ENCODE results near the gene NHLH2.

NHLH2 gene

DNA sequence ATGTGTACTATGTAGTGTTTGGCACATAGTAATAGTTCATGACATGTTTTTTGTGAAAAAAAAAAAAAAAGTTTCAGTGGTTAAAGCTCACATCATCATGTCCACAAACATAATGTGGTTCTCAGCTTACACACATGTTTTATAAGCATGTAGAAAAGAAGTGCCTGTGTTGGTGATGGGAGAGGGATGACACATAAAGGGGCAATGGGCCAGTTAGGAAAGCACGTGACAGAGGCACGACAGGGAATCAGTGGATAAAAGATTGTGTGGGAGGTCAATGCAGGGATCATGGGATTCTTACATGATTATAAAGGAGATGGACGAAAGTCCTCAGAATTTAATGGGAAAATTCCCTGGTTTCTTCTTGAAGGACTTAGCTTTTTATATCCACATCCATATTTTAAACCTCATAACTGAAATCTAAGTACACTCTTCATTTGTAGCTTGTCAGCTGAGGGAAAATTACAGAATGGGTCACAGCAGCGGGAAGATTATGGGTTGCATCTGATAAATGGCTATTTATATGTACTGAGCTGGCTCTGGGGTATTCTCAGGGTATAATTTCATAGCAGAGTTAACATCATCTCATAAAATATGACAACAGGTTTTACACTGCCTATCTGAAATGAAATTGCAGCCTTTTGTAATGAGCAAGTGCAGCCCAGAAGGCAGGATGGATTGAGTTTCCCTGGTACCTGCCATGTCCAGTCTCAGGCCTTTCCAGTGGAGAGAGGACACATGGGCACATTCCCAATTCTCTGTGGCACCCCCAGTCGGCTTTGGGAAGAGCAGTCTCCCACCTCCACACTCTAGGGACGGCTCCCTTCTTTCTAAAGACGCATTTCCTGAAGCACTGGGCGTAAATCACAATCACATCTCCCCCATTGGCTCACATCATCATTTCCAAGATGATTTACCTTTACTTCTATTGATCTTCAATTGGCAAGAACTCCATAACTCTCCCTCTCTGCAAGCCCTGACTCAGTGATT lies 42.3 kb upstream of the NHLH2 start:
- no peak for DNase-seq
- H3K23ac ChIP-seq (ENCODE audit: low read length in 2 of 2), result no peak overlapping the region
- no peaks in the 10 kb centered on the region for H3K4me1 ChIP-seq (ENCODE audit: control insufficient read depth, insufficient read depth, low read depth, low read length)
- no peak overlapping the region for H4K91ac ChIP-seq (ENCODE audit: low read length)
- no peak overlapping the region for H3K4me3 ChIP-seq (ENCODE audit: insufficient read depth in 1 of 2, low read depth in 1 of 2, low read length in 2 of 2)
- H2BK12ac ChIP-seq (ENCODE audit: low read length in 2 of 2), result no peak overlapping the region
- 82% methylated on average over 6 of the region's 8 CpGs for WGBS
- no peak overlapping the region for H2BK120ac ChIP-seq (ENCODE audit: low read depth, low read length)
- no peak overlapping the region for H3K14ac ChIP-seq (ENCODE audit: low read length in 2 of 2)
- no peak overlapping the region for H3K27ac ChIP-seq (ENCODE audit: low read length, poor library complexity, severe bottlenecking)
- peaks cover 0 to 25% of the 10 kb centered on the region in 2 experiments for H3K27me3 ChIP-seq (ENCODE audit: control insufficient read depth in 1 of 2, insufficient read depth in 1 of 2, low read length in 2 of 2)
- no peaks in the 10 kb centered on the region for H3K9me3 ChIP-seq (ENCODE audit: control insufficient read depth, low read length)
- no peak overlapping the region for H2BK5ac ChIP-seq (ENCODE audit: low read depth, low read length, poor library complexity, severe bottlenecking)
- no peak overlapping the region for H3K4me2 ChIP-seq (ENCODE audit: low read length, poor library complexity, severe bottlenecking)
- no peak overlapping the region for H2AK5ac ChIP-seq (ENCODE audit: low read length, severe bottlenecking)
- no peak overlapping the region for H3K9ac ChIP-seq (ENCODE audit: low read length)
- H2AFZ ChIP-seq (ENCODE audit: low read depth, low read length), result no peak overlapping the region
- no peaks in the 10 kb centered on the region for H3K36me3 ChIP-seq (ENCODE audit: control insufficient read depth in 1 of 2, insufficient read depth in 2 of 2, low read depth in 1 of 2, low read length in 2 of 2)
- no peak overlapping the region for H4K8ac ChIP-seq (ENCODE audit: low read length)
- no peak overlapping the region for H3K4ac ChIP-seq (ENCODE audit: low read depth in 1 of 2, low read length in 2 of 2)
- no peaks in the 10 kb centered on the region for H3K79me1 ChIP-seq (replicated peaks; ENCODE audit: low read length, poor library complexity, severe bottlenecking)
- H2BK15ac ChIP-seq (ENCODE audit: low read depth, poor library complexity, severe bottlenecking), result no peak overlapping the region
- H3K18ac ChIP-seq (ENCODE audit: low read depth in 1 of 2, low read length in 2 of 2), result no peak overlapping the region

DNA sequence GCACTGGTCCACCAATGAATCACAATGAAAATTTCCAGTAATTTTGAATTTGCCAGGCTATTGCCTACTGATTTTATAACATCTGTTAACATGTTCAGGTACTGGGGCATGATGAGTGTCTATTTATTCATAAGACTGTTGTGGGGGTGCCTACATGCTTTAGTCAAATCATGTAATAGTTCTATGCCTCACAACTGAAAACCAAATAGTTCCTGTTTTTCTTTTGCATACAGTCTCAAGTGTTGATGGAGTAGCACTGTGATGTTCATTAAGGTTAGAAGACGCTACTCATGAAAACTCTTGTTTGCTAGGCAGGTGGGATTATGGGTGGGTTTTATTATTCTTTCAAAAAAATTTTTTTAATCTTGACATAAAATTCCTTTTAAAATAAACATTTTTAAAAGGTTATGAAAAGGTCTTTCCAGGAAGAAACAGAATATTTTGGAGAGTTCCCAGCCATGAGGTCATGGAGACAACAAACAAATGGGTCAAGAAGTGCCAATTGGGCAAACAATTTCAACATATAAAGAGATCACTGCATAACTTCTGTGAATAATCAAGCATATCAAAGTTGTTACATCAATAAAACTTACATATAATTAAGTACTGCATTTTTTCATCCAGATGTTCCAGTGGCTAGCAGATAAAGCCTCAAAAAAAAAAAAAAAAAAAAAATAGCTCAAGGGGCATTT lies 40.2 kb upstream of the NHLH2 start:
- peaks cover 2% of the 10 kb centered on the region for H3K4me1 ChIP-seq (ENCODE audit: control insufficient read depth, insufficient read depth, low read depth, low read length)
- H2AK5ac ChIP-seq (ENCODE audit: low read length, severe bottlenecking), result no peak overlapping the region
- no peak overlapping the region for H4K91ac ChIP-seq (ENCODE audit: low read length)
- no peak overlapping the region for H3K18ac ChIP-seq (ENCODE audit: low read depth in 1 of 2, low read length in 2 of 2)
- H3K27ac ChIP-seq (ENCODE audit: low read length, poor library complexity, severe bottlenecking), result no peak overlapping the region
- no peak overlapping the region for H3K4me2 ChIP-seq (ENCODE audit: low read length, poor library complexity, severe bottlenecking)
- no peaks in the 10 kb centered on the region for H3K36me3 ChIP-seq (ENCODE audit: control insufficient read depth in 1 of 2, insufficient read depth in 2 of 2, low read depth in 1 of 2, low read length in 2 of 2)
- H3K79me1 ChIP-seq (replicated peaks; ENCODE audit: low read length, poor library complexity, severe bottlenecking), result no peaks in the 10 kb centered on the region
- H3K9ac ChIP-seq (ENCODE audit: low read length), result no peak overlapping the region
- no CpG with 5 or more reads among the region's 1 CpG for WGBS
- H3K4ac ChIP-seq (ENCODE audit: low read depth in 1 of 2, low read length in 2 of 2), result no peak overlapping the region
- no peak overlapping the region for H3K4me3 ChIP-seq (ENCODE audit: insufficient read depth in 1 of 2, low read depth in 1 of 2, low read length in 2 of 2)
- no peak for DNase-seq
- H4K8ac ChIP-seq (ENCODE audit: low read length), result no peak overlapping the region
- H3K9me3 ChIP-seq (ENCODE audit: control insufficient read depth, low read length), result no peaks in the 10 kb centered on the region
- H3K23ac ChIP-seq (ENCODE audit: low read length in 2 of 2), result no peak overlapping the region
- no peak overlapping the region for H2AFZ ChIP-seq (ENCODE audit: low read depth, low read length)
- peaks cover 0 to 24% of the 10 kb centered on the region in 2 experiments for H3K27me3 ChIP-seq (ENCODE audit: control insufficient read depth in 1 of 2, insufficient read depth in 1 of 2, low read length in 2 of 2)
- no peak overlapping the region for H2BK12ac ChIP-seq (ENCODE audit: low read length in 2 of 2)
- H2BK5ac ChIP-seq (ENCODE audit: low read depth, low read length, poor library complexity, severe bottlenecking), result no peak overlapping the region
- H2BK15ac ChIP-seq (ENCODE audit: low read depth, poor library complexity, severe bottlenecking), result no peak overlapping the region
- no peak overlapping the region for H3K14ac ChIP-seq (ENCODE audit: low read length in 2 of 2)
- no peak overlapping the region for H2BK120ac ChIP-seq (ENCODE audit: low read depth, low read length)

DNA sequence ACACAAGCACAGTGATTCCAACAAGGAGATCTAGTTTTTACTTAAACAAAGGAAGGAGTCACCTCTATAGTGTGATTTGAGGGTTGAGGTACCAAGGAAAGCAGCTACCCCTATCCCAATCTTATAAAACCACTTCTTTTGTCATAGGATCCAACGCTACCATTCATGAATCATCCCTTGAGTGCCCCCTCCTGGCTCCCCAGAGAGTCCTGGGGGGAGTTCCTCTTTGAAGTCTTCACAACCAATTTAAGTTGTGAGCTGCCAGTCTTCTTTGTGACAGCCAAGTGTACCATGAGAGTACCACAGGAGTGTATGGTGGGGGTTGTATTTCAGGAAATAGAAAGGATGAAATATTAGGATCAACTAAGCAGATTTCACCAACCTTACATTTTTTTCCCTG lies 39.1 kb upstream of the NHLH2 start:
- no peaks in the 10 kb centered on the region for H3K36me3 ChIP-seq (ENCODE audit: control insufficient read depth in 1 of 2, insufficient read depth in 2 of 2, low read depth in 1 of 2, low read length in 2 of 2)
- no peak overlapping the region for H3K4ac ChIP-seq (ENCODE audit: low read depth in 1 of 2, low read length in 2 of 2)
- peaks cover 0 to 24% of the 10 kb centered on the region in 2 experiments for H3K27me3 ChIP-seq (ENCODE audit: control insufficient read depth in 1 of 2, insufficient read depth in 1 of 2, low read length in 2 of 2)
- no peak overlapping the region for H3K14ac ChIP-seq (ENCODE audit: low read length in 2 of 2)
- no peak overlapping the region for H2BK12ac ChIP-seq (ENCODE audit: low read length in 2 of 2)
- no peak overlapping the region for H3K4me2 ChIP-seq (ENCODE audit: low read length, poor library complexity, severe bottlenecking)
- no peak overlapping the region for H4K8ac ChIP-seq (ENCODE audit: low read length)
- H3K9me3 ChIP-seq (ENCODE audit: control insufficient read depth, low read length), result no peaks in the 10 kb centered on the region
- no peak for DNase-seq
- no peak overlapping the region for H2BK120ac ChIP-seq (ENCODE audit: low read depth, low read length)
- no peak overlapping the region for H2BK5ac ChIP-seq (ENCODE audit: low read depth, low read length, poor library complexity, severe bottlenecking)
- peaks cover 2% of the 10 kb centered on the region for H3K4me1 ChIP-seq (ENCODE audit: control insufficient read depth, insufficient read depth, low read depth, low read length)
- H3K79me1 ChIP-seq (replicated peaks; ENCODE audit: low read length, poor library complexity, severe bottlenecking), result no peaks in the 10 kb centered on the region
- WGBS, result 33% methylated on average over 1 of the region's 1 CpG
- no peak overlapping the region for H3K4me3 ChIP-seq (ENCODE audit: insufficient read depth in 1 of 2, low read depth in 1 of 2, low read length in 2 of 2)
- no peak overlapping the region for H2AK5ac ChIP-seq (ENCODE audit: low read length, severe bottlenecking)
- H4K91ac ChIP-seq (ENCODE audit: low read length), result no peak overlapping the region
- H3K9ac ChIP-seq (ENCODE audit: low read length), result no peak overlapping the region
- no peak overlapping the region for H2AFZ ChIP-seq (ENCODE audit: low read depth, low read length)
- H3K18ac ChIP-seq (ENCODE audit: low read depth in 1 of 2, low read length in 2 of 2), result no peak overlapping the region
- H2BK15ac ChIP-seq (ENCODE audit: low read depth, poor library complexity, severe bottlenecking), result no peak overlapping the region
- H3K23ac ChIP-seq (ENCODE audit: low read length in 2 of 2), result no peak overlapping the region
- no peak overlapping the region for H3K27ac ChIP-seq (ENCODE audit: low read length, poor library complexity, severe bottlenecking)

DNA sequence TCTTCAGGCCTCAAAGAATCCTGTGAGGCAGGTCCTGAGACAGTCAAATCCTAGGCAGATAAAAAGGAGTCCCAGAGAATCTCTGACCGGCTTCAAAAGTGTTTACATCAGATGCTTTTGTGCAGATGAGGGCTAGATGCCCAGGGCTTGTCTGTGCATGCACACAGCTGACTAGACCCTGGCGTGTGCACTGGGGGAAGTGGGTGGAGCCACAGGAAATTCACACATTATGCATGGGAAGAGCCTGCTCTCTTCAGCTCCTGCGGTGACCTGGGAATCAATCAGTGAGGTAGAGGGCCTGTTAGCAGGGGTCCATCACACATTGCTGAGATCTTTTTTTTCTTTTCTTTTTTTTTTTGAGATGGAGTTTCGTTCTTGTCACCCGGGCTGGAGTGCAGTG lies 36.6 kb upstream of the NHLH2 start:
- H3K9ac ChIP-seq (ENCODE audit: low read length), result no peak overlapping the region
- no peak overlapping the region for H2AK5ac ChIP-seq (ENCODE audit: low read length, severe bottlenecking)
- no peaks in the 10 kb centered on the region for H3K79me1 ChIP-seq (replicated peaks; ENCODE audit: low read length, poor library complexity, severe bottlenecking)
- no peak overlapping the region for H2AFZ ChIP-seq (ENCODE audit: low read depth, low read length)
- H3K4me3 ChIP-seq (ENCODE audit: insufficient read depth in 1 of 2, low read depth in 1 of 2, low read length in 2 of 2), result no peak overlapping the region
- peaks cover 2% of the 10 kb centered on the region for H3K4me1 ChIP-seq (ENCODE audit: control insufficient read depth, insufficient read depth, low read depth, low read length)
- no peak overlapping the region for H2BK12ac ChIP-seq (ENCODE audit: low read length in 2 of 2)
- H3K14ac ChIP-seq (ENCODE audit: low read length in 2 of 2), result no peak overlapping the region
- no peak overlapping the region for H3K4ac ChIP-seq (ENCODE audit: low read depth in 1 of 2, low read length in 2 of 2)
- H3K9me3 ChIP-seq (ENCODE audit: control insufficient read depth, low read length), result no peaks in the 10 kb centered on the region
- H3K27me3 ChIP-seq (ENCODE audit: control insufficient read depth in 1 of 2, insufficient read depth in 1 of 2, low read length in 2 of 2), result peaks cover 11 to 28% of the 10 kb centered on the region in 2 experiments
- no peaks in the 10 kb centered on the region for H3K36me3 ChIP-seq (ENCODE audit: control insufficient read depth in 1 of 2, insufficient read depth in 2 of 2, low read depth in 1 of 2, low read length in 2 of 2)
- H2BK120ac ChIP-seq (ENCODE audit: low read depth, low read length), result no peak overlapping the region
- H3K23ac ChIP-seq (ENCODE audit: low read length in 2 of 2), result no peak overlapping the region
- no peak overlapping the region for H4K91ac ChIP-seq (ENCODE audit: low read length)
- no peak overlapping the region for H3K18ac ChIP-seq (ENCODE audit: low read depth in 1 of 2, low read length in 2 of 2)
- no peak overlapping the region for H3K4me2 ChIP-seq (ENCODE audit: low read length, poor library complexity, severe bottlenecking)
- WGBS, result 28% methylated on average over 5 of the region's 5 CpGs
- H3K27ac ChIP-seq (ENCODE audit: low read length, poor library complexity, severe bottlenecking), result no peak overlapping the region
- DNase-seq, result no peak
- H4K8ac ChIP-seq (ENCODE audit: low read length), result no peak overlapping the region
- no peak overlapping the region for H2BK5ac ChIP-seq (ENCODE audit: low read depth, low read length, poor library complexity, severe bottlenecking)
- H2BK15ac ChIP-seq (ENCODE audit: low read depth, poor library complexity, severe bottlenecking), result no peak overlapping the region
